Raji (cell line): ENCODE results near the gene FHOD3.

ENCODE experiments used
- POLR2A ChIP-seq: IDR thresholded peaks from 2 replicates; pipeline ENCODE4 v1.6.1; 2011; ENCODE audit warnings: low read depth, low read length, control low read depth; ENCODE audit not compliant: insufficient read depth

FHOD3 gene

GRCh38 chr18:36525913-36526312, 228.4 kb downstream of the FHOD3 start:
- TF ChIP-seq POLR2A = no peak

GRCh38 chr18:36526611-36527010, 229.1 kb downstream of the FHOD3 start:
- TF ChIP-seq POLR2A = no peak

DNA sequence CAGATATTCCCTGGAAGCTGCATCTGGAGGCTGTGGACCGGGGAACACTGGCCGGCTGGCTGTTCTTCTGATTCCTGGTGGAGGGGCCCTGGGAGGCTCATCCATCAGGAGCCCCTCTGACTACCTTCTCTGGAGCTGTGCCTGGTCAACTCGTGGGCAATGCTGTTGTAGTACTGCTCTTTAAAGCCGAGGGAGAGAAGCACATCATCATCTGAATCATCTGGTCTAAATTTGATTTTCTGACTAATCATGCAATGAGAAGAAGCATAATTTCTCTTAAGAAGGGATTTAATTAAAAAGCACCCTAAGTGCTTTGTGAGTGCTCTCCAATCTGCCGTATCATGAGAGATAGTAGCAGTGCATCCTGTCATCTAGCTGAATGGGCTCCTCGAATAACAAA, 229.5 kb downstream of the FHOD3 start:
- no peak for TF ChIP-seq POLR2A

DNA sequence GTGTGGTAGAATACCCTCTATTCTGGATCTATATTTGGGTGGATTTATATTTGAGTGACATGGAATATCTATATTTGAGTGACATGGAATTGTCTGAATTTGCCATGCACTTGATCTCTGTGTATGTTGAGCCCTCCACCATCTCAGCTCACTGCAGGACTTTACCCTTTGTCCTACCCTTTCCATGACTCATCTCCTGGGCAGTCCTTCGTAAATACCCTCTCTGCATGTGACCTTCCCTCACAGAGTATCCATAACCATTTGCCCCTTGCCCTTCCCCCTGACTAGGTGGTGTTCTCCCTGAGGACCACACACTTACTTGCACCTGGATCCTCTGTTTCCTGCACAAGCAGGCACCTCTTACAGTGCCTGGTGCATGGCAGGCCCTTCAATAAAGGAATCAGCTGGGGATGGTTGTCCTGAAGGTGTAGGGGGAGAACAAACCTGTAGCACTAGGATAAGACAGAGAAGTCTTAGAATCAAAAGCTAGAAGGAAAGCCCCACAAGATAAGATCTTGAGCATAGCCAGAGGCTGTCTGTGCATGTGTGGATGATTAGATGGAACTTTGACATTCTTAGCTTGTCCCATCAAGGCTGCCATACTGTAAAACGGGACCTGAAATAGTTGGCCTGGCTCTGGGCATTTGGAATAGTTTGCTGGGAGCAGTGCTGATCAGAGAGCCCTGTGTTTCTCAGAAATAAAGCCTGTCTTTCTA, 230.4 kb downstream of the FHOD3 start:
- no peak for TF ChIP-seq POLR2A

- no peak for TF ChIP-seq POLR2A
These were observed 232.2 kb downstream of the FHOD3 start for GRCh38 chr18:36529747-36530146.

- TF ChIP-seq POLR2A = no peak
These were observed 233.3 kb downstream of the FHOD3 start for GRCh38 chr18:36530676-36531405.

DNA sequence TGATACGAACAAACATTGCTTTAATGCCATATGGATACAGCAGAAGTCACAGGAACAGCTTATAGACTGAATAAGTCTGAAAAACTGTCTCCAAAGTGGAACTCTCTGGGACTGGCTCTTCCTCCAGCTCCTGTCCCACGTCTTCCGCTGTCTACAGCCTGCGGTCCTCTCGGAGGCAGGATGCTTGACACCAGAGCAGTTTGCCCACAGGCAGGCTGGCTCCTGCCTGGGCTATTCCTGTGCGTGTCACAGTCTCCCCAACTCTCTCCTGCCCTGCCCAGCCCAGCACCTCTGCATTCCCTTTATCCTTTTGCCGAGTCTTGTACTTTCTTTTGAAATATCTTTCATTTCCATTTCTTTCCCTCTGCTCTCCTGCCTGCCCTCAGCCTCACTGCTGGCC, 234.1 kb downstream of the FHOD3 start:
- TF ChIP-seq POLR2A = no peak

DNA sequence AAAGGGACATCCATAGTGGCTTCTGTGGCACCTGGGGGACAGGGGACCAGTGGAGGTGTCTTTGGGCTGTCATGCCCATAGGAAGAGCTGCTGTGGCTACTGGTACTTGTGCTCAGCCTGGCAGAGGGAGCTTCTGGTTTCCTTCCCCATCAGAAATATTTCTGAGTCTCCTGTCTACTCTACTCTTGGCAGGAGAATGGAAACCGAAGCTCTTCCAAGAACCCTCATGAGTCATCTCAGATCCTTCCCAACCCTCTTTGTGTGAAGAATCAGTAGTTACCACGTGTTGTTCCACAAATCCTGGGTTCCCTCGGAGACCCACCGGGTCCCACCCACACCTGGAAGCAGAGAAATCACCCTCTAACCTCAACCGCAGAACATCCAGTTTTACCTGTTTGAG, 234.9 kb downstream of the FHOD3 start:
- no peak for TF ChIP-seq POLR2A

DNA sequence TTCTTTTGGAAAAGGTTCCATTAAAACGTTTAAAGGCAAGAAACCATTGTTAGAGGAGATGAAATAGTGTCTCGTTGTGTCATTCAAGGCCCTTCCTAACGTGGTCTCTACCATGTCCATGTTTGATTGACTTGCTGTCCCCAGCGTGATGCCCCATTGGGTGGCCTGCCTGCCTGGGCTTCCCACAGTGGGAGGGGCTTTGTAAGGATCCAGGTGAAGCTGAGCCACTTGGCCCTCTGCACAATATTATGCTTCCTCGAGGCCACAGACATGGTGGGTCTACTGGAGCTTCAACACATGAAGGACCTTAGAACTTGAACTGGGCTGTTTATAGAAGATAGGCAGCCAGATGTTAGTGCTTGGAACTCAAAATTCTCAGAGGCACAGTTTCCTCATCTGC, 235.3 kb downstream of the FHOD3 start:
- TF ChIP-seq POLR2A = no peak

DNA sequence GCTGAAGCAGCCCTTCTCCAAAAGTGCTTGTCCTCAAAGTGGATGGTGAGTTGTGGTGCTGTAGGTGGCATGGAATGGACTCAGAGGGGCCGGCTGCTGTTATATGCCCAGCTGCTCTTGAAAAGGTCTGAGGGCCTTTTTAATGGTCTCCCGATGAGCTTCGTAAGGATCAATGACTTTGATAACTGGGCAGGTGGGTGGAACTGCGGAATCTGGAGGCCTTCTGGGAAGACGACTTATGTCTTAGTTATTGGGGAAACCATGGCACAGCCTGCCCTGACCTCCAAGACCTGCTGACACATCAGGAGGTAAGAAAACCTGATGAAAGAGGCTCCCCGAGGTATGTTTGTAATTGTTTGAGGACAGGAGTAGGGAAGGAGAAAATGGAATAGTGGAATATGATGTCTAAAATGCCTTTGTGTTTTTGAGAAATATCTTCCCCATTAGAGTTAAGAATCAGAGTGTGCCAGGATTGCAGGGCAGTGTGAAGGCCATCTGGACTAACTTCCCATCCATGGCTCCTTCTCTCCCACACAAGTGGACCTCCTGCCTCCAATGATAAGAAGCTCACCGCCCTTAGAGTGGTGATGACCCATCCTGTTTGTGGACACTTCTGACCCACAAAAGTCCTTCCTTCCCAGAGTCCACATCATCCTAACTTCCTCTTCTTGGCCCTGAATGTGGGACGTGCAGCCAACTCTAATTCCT, 236.1 kb downstream of the FHOD3 start:
- TF ChIP-seq POLR2A = no peak

DNA sequence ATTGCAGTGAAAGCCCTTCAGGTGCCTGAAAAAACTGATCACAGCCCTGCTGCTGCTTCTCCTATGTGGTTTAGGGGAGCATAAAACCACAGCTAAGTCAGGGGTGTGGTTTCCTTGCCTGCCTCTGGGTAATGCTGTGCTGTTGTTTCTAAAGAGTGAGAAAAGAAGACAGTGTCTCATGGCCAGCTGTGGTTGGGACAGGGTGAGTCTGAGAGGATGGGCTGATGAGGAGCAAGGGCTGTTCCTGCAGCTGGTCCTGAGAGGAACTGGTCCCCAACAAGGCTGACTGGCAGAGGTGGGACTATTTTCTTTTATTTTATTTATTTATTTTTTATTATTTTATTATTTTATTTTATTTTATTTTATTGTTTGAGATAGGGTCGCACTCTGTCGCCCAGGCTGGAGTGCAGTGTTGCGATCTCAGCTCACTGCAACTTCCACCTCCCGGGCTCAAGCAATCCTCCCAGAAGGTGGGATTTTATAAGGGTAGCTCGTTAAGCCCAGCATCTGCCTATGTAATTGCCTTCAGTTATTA, 236.7 kb downstream of the FHOD3 start:
- TF ChIP-seq POLR2A = no peak

DNA sequence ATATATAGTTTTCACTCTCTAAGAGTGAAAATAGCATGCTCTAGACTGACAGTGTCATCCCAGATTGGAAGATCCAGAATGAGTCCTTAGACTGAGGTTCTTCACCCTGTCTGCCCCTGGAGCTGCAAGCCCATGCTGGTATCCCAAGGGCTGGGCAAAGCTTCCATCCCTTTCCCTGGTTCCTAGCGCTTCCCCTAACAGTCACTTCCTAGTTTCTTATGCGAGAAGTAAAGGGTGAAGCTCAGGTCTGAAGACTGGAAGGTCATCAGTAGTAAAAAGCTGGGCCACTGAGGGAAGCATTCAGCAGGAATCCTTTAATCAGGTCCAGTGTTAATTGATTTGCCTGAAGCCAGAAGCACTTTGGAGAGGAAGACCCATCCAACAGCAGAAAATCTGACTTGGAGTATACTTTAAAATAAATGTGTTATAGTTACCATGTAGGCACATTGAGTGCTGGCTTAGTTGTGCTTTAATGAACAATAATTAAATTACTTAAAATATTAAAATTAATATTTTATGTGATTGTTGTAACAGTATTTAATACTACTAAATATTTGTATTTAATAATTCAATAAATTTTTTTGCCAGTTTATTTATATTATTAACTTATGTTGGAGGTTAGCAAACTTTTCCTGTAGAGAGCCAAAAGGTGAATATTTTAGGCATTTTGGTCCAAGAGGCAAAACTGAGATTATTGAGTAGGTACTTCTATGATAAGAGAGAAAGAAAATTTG, 237.9 kb downstream of the FHOD3 start:
- TF ChIP-seq POLR2A = no peak

DNA sequence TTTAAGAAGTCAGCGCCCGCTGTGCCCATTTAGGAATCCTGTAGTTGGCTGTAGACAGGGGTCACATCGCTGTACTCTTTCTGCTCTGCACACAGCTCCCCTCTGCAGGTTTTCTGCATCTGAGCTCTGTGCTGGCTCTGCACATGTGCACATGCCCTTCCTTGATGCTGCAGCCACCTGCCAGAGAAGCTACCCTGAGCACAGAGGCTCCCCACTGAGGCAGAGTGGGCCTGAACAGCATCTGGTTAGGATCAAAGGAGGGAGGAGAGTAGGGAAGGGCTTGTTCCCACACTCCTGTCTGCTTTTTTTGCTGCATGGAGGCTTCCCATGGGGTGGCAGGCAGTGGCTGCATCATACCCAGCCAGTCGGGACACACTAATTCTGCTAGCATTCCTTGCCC, 238.9 kb downstream of the FHOD3 start:
- TF ChIP-seq POLR2A = no peak

GRCh38 chr18:36537289-36537688, 239.8 kb downstream of the FHOD3 start:
- TF ChIP-seq POLR2A = no peak

DNA sequence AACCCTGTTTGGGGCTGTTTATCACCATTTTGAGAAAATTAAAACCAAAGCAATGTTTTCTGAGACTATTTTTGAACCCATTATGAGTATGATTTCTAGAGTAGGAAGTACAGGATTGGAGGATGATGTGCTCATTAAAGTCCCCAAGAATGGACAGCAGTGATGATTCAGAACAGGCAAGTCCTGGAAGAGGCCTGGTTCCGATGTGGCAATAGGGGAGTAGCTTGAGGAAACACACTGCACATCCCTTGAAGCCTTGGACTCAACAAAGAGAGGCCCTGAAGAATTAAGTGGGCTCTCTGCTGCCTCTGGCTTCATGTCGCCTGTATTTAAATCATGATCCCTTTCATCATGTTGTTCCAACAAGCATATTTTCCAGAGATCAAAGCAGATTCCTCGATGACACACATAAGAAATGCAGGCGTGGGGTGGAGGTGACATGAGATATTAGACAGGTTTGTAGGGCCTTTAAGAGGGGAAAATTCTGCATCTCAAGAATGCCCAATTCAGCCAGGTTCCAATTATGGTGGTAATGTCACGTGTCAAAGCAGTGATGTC, 242.2 kb downstream of the FHOD3 start:
- no peak for TF ChIP-seq POLR2A
